Measurements from ENCODE around the gene TARM1.

DNA sequence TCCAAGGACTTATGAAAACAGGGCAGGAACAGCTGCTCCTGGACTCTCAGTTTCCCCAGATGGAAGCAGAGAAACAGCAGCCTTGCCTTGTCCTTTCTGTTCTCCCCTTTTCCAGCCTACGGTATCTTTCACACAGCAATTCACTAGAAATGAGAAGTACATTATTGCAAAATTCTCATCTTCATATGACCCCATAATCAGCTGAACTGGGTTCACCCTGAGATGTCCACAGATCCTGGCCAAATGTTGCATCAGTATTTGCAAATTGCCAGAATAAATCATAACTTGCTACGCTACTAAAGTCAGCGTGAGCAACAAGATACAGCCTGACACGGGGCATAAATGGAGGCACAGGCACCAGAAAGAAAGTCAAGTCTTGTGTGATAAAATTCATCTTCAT is 33.5 kb downstream of the TARM1 start:
- TF ChIP-seq FOXM1 (IDR thresholded peaks at IDR 0.05; ENCODE audit: low read depth) (no peak), NRF1 (IDR thresholded peaks at IDR 0.05; ENCODE audit: low read depth, low read length) (no peak), RAD21 (IDR thresholded peaks at IDR 0.05; ENCODE audit: low read length) (no peak), RCOR1 (IDR thresholded peaks at IDR 0.05; ENCODE audit: low read length) (no peak), FOXJ3 (CRISPR knock-in tag; IDR thresholded peaks at IDR 0.05) (no peak), RFX5 (IDR thresholded peaks at IDR 0.05; ENCODE audit: low read length) (no peak)
- TF ChIP-seq, protein P1, sequence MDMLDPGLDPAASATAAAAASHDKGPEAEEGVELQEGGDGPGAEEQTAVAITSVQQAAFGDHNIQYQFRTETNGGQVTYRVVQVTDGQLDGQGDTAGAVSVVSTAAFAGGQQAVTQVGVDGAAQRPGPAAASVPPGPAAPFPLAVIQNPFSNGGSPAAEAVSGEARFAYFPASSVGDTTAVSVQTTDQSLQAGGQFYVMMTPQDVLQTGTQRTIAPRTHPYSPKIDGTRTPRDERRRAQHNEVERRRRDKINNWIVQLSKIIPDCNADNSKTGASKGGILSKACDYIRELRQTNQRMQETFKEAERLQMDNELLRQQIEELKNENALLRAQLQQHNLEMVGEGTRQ (IDR thresholded peaks at IDR 0.05; ENCODE audit: borderline replicate concordance, low read depth, low read length) = no peak
- TF ChIP-seq, protein P2, sequence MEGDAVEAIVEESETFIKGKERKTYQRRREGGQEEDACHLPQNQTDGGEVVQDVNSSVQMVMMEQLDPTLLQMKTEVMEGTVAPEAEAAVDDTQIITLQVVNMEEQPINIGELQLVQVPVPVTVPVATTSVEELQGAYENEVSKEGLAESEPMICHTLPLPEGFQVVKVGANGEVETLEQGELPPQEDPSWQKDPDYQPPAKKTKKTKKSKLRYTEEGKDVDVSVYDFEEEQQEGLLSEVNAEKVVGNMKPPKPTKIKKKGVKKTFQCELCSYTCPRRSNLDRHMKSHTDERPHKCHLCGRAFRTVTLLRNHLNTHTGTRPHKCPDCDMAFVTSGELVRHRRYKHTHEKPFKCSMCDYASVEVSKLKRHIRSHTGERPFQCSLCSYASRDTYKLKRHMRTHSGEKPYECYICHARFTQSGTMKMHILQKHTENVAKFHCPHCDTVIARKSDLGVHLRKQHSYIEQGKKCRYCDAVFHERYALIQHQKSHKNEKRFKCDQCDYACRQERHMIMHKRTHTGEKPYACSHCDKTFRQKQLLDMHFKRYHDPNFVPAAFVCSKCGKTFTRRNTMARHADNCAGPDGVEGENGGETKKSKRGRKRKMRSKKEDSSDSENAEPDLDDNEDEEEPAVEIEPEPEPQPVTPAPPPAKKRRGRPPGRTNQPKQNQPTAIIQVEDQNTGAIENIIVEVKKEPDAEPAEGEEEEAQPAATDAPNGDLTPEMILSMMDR (IDR thresholded peaks at IDR 0.05) = no peak
- TF ChIP-seq, protein P3, sequence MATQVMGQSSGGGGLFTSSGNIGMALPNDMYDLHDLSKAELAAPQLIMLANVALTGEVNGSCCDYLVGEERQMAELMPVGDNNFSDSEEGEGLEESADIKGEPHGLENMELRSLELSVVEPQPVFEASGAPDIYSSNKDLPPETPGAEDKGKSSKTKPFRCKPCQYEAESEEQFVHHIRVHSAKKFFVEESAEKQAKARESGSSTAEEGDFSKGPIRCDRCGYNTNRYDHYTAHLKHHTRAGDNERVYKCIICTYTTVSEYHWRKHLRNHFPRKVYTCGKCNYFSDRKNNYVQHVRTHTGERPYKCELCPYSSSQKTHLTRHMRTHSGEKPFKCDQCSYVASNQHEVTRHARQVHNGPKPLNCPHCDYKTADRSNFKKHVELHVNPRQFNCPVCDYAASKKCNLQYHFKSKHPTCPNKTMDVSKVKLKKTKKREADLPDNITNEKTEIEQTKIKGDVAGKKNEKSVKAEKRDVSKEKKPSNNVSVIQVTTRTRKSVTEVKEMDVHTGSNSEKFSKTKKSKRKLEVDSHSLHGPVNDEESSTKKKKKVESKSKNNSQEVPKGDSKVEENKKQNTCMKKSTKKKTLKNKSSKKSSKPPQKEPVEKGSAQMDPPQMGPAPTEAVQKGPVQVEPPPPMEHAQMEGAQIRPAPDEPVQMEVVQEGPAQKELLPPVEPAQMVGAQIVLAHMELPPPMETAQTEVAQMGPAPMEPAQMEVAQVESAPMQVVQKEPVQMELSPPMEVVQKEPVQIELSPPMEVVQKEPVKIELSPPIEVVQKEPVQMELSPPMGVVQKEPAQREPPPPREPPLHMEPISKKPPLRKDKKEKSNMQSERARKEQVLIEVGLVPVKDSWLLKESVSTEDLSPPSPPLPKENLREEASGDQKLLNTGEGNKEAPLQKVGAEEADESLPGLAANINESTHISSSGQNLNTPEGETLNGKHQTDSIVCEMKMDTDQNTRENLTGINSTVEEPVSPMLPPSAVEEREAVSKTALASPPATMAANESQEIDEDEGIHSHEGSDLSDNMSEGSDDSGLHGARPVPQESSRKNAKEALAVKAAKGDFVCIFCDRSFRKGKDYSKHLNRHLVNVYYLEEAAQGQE (IDR thresholded peaks at IDR 0.05; ENCODE audit: low read depth, low read length) = no peak

Measured in SK-N-SH (cell line).